WTC11 (cell line): ENCODE data around the gene MFSD2A.

ENCODE experiments used
- ESRRA ChIP-seq: sonication (generic); formaldehyde crosslinking; IDR thresholded peaks from 2 replicates; pipeline ENCODE4 v1.8.1; 2022; ENCODE audit warnings: mild to moderate bottlenecking, missing genetic modification reagents, borderline replicate concordance
- ETV6 ChIP-seq: sonication (generic); formaldehyde crosslinking; IDR thresholded peaks from 2 replicates; pipeline ENCODE4 v1.8.1; 2022; ENCODE audit warnings: mild to moderate bottlenecking, missing genetic modification reagents
- NFATC4 ChIP-seq: fragments of 250-450 bp; sonication (Bioruptor Pico); IDR thresholded peaks from 2 replicates; pipeline ENCODE4 v1.9.0; 2021; ENCODE audit warnings: mild to moderate bottlenecking
- NR1H2 ChIP-seq: sonication (generic); formaldehyde crosslinking; IDR thresholded peaks from 2 replicates; pipeline ENCODE4 v1.9.0; 2021; ENCODE audit warnings: mild to moderate bottlenecking, moderate library complexity, missing genetic modification reagents
- TF ChIP-seq, protein P1 (sequence below): fragments of 200-600 bp; IDR thresholded peaks from 2 replicates; pipeline ENCODE4 v1.8.0; 2022; ENCODE audit warnings: antibody characterized with exemption
- TF ChIP-seq, protein P2 (sequence below): sonication (generic); formaldehyde crosslinking; IDR thresholded peaks from 2 replicates; pipeline ENCODE4 v1.8.0; 2022; ENCODE audit warnings: mild to moderate bottlenecking, missing genetic modification reagents
- TF ChIP-seq, protein P3 (sequence below): sonication (generic); formaldehyde crosslinking; IDR thresholded peaks from 2 replicates; pipeline ENCODE4 v1.8.1; 2023; ENCODE audit warnings: mild to moderate bottlenecking, missing genetic modification reagents, moderate library complexity
- TF ChIP-seq, protein P4 (sequence below): sonication (generic); formaldehyde crosslinking; conservative IDR thresholded peaks from 2 replicates; pipeline ENCODE4 v1.8.1; 2023; ENCODE audit warnings: mild to moderate bottlenecking, low read depth, missing genetic modification reagents, moderate library complexity
- TF ChIP-seq, protein P5 (sequence below): sonication (generic); formaldehyde crosslinking; IDR thresholded peaks from 2 replicates; pipeline ENCODE4 v1.8.1; 2023; ENCODE audit warnings: mild to moderate bottlenecking, moderate library complexity, missing genetic modification reagents
- TF ChIP-seq, protein P6 (sequence below): sonication (generic); formaldehyde crosslinking; IDR thresholded peaks from 2 replicates; pipeline ENCODE4 v1.8.1; 2022; ENCODE audit warnings: low read depth, missing genetic modification reagents, borderline replicate concordance

DNA sequence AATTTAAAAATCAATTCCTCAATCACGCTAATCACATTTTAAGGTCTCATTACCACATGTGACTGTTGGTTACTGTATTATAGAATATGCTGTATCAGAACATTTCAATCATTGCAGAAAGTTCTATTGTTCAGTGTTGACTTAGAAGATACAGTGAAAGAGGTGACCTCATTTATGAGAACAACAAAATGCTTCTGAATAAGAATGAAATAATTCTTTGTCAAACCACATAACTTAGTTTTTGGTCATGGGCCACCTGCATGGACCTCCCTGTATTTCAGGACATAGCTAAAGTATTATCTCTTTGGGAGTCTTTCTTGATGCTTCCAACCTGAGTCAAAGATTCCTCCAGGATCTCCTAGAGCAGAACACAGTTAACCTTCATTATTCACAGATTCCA is 22.3 kb downstream of the MFSD2A start:
- TF ChIP-seq, protein P1, sequence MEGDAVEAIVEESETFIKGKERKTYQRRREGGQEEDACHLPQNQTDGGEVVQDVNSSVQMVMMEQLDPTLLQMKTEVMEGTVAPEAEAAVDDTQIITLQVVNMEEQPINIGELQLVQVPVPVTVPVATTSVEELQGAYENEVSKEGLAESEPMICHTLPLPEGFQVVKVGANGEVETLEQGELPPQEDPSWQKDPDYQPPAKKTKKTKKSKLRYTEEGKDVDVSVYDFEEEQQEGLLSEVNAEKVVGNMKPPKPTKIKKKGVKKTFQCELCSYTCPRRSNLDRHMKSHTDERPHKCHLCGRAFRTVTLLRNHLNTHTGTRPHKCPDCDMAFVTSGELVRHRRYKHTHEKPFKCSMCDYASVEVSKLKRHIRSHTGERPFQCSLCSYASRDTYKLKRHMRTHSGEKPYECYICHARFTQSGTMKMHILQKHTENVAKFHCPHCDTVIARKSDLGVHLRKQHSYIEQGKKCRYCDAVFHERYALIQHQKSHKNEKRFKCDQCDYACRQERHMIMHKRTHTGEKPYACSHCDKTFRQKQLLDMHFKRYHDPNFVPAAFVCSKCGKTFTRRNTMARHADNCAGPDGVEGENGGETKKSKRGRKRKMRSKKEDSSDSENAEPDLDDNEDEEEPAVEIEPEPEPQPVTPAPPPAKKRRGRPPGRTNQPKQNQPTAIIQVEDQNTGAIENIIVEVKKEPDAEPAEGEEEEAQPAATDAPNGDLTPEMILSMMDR, result no peak
- TF ChIP-seq, protein P2, sequence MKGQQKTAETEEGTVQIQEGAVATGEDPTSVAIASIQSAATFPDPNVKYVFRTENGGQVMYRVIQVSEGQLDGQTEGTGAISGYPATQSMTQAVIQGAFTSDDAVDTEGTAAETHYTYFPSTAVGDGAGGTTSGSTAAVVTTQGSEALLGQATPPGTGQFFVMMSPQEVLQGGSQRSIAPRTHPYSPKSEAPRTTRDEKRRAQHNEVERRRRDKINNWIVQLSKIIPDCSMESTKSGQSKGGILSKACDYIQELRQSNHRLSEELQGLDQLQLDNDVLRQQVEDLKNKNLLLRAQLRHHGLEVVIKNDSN, result no peak
- TF ChIP-seq, protein P3, sequence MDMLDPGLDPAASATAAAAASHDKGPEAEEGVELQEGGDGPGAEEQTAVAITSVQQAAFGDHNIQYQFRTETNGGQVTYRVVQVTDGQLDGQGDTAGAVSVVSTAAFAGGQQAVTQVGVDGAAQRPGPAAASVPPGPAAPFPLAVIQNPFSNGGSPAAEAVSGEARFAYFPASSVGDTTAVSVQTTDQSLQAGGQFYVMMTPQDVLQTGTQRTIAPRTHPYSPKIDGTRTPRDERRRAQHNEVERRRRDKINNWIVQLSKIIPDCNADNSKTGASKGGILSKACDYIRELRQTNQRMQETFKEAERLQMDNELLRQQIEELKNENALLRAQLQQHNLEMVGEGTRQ (CRISPR knock-in tag), result no peak
- no peak for TF ChIP-seq NR1H2 (CRISPR knock-in tag)
- TF ChIP-seq, protein P4, sequence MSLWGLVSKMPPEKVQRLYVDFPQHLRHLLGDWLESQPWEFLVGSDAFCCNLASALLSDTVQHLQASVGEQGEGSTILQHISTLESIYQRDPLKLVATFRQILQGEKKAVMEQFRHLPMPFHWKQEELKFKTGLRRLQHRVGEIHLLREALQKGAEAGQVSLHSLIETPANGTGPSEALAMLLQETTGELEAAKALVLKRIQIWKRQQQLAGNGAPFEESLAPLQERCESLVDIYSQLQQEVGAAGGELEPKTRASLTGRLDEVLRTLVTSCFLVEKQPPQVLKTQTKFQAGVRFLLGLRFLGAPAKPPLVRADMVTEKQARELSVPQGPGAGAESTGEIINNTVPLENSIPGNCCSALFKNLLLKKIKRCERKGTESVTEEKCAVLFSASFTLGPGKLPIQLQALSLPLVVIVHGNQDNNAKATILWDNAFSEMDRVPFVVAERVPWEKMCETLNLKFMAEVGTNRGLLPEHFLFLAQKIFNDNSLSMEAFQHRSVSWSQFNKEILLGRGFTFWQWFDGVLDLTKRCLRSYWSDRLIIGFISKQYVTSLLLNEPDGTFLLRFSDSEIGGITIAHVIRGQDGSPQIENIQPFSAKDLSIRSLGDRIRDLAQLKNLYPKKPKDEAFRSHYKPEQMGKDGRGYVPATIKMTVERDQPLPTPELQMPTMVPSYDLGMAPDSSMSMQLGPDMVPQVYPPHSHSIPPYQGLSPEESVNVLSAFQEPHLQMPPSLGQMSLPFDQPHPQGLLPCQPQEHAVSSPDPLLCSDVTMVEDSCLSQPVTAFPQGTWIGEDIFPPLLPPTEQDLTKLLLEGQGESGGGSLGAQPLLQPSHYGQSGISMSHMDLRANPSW (CRISPR knock-in tag), result no peak
- no peak for TF ChIP-seq ESRRA (CRISPR knock-in tag)
- TF ChIP-seq NFATC4 (CRISPR knock-in tag), result no peak
- TF ChIP-seq ETV6 (CRISPR knock-in tag), result no peak
- TF ChIP-seq, protein P5, sequence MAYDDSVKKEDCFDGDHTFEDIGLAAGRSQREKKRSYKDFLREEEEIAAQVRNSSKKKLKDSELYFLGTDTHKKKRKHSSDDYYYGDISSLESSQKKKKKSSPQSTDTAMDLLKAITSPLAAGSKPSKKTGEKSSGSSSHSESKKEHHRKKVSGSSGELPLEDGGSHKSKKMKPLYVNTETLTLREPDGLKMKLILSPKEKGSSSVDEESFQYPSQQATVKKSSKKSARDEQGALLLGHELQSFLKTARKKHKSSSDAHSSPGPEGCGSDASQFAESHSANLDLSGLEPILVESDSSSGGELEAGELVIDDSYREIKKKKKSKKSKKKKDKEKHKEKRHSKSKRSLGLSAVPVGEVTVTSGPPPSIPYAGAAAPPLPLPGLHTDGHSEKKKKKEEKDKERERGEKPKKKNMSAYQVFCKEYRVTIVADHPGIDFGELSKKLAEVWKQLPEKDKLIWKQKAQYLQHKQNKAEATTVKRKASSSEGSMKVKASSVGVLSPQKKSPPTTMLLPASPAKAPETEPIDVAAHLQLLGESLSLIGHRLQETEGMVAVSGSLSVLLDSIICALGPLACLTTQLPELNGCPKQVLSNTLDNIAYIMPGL (CRISPR knock-in tag), result no peak
- TF ChIP-seq, protein P6, sequence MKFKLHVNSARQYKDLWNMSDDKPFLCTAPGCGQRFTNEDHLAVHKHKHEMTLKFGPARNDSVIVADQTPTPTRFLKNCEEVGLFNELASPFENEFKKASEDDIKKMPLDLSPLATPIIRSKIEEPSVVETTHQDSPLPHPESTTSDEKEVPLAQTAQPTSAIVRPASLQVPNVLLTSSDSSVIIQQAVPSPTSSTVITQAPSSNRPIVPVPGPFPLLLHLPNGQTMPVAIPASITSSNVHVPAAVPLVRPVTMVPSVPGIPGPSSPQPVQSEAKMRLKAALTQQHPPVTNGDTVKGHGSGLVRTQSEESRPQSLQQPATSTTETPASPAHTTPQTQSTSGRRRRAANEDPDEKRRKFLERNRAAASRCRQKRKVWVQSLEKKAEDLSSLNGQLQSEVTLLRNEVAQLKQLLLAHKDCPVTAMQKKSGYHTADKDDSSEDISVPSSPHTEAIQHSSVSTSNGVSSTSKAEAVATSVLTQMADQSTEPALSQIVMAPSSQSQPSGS, result no peak
